GM12891 (cell line): ENCODE results near the gene CCR2.

Experiments used
- POLR2A ChIP-seq: IDR thresholded peaks from 2 replicates; pipeline ENCODE4 v1.6.1; 2011; ENCODE audit warnings: low read depth, low read length, control low read depth
- POLR2AphosphoS5 ChIP-seq: IDR thresholded peaks from 2 replicates; pipeline ENCODE4 v1.6.1; 2011; ENCODE audit warnings: low read depth, low read length, control low read depth
- TAF1 ChIP-seq: IDR thresholded peaks from 2 replicates; pipeline ENCODE4 v1.6.1; 2011; ENCODE audit warnings: low read depth, low read length, control low read depth

DNA sequence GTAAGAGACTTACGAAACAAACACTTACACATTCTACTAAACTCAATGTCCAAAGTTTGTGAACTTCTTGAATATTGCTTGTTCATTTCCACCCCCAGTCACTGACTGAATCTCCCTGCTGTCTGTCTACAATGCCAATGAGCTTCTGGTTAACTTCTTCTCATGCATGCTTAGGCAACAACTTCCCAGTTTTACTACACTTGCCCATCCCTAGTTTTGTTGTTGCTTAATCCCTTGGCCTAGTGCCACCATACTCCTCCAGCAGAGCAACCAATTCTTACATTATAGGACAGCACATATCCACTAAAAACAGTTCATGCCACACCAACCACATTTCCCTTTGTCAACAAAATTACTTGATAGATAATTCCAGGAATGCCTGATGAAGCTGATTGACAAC lies 40.9 kb upstream of the CCR2 start:
- TF ChIP-seq POLR2A (no peak), TAF1 (no peak), POLR2AphosphoS5 (no peak)
